HG02970 (cell line): ENCODE results near the gene TUBB1.

Experiments used
- ATAC-seq: cut with Tn5 transposase; IDR thresholded peaks from one replicate; pipeline ENCODE4 v1.9.1; 2021; ENCODE audit warnings: mild to moderate bottlenecking, moderate library complexity, moderate number of reproducible peaks; ENCODE audit not compliant: unreplicated experiment, low FRiP score

TUBB1 gene

GRCh38 chr20:59071216-59071615, 52.0 kb downstream of the TUBB1 start:
- no peak for ATAC-seq

- no peak for ATAC-seq
These were observed 54.4 kb downstream of the TUBB1 start for GRCh38 chr20:59073582-59073981.

GRCh38 chr20:59074456-59074855, 55.2 kb downstream of the TUBB1 start:
- ATAC-seq = no peak

GRCh38 chr20:59075934-59076508, 56.8 kb downstream of the TUBB1 start:
- no peak for ATAC-seq
